HepG2 (cell line): ENCODE results near the gene UBE2G2. TPM values are rescaled to one million over a fixed set of nuclear protein-coding genes. Genes with fewer than 3 reads are reported as not detected.

Experiments
- ATAC-seq: fragments of 200-7000 bp; cut with Tn5 transposase; 3 replicates; pipeline ENCODE4 v1.9.1; 2020; ENCODE audit warnings: mild to moderate bottlenecking, moderate library complexity
- BruUV-seq: library from RNA; stranded (reverse); fragments of 400-500 nt; replicated peaks from 2 replicates; lab custom pipeline; 2021; lab: Mats Ljungman, UMichigan
- CTCF ChIA-PET: fragments of 300-600 bp; formaldehyde crosslinking; extraction: SDS; loops from one replicate; lab custom pipeline; 2021; ENCODE audit warnings: low total read pairs, inconsistent platforms, low intra/inter-chr PET ratio; lab: Yijun Ruan, JAX
- POLR2A ChIA-PET: fragments of 350-600 bp; sonication (Branson Sonifier 250); formaldehyde crosslinking; loops from one replicate; lab custom pipeline; 2020; ENCODE audit warnings: antibody characterized with exemption, inconsistent platforms; lab: Yijun Ruan, JAX
- DNase-seq: peaks from one replicate; pipeline ENCODE4 v3.0.0-alpha.2; 2015; ENCODE audit warnings: low spot score
- FAIRE-seq: peaks from 3 replicates; lab custom pipeline; 2011; peaks lifted over from hg19 to GRCh38; lab: Jason Lieb, UNC
- H2AFZ ChIP-seq: one replicate; pipeline ENCODE4 v1.6.1; 2011; ENCODE audit warnings: low read length, inconsistent platforms
- H3K27ac ChIP-seq: fragments of 300-600 bp; 3 replicates; pipeline ENCODE4 v1.8.0; 2011; ENCODE audit warnings: mixed run types, mild to moderate bottlenecking, mixed read lengths, low read length, inconsistent platforms; ENCODE audit not compliant: insufficient read depth; ENCODE audit errors: extremely low read length
- H3K27me3 ChIP-seq, 2 experiments: fragments of 200-600 bp in 1 of 2; 2 replicates in 1 of 2; 3 replicates in 1 of 2; pipeline versions ENCODE4 v1.6.0 to v1.8.0; 2011; ENCODE audit warnings: low read length in 2 of 2, mild to moderate bottlenecking in 2 of 2, moderate library complexity in 2 of 2, inconsistent platforms in 1 of 2; ENCODE audit not compliant: insufficient read depth in 2 of 2, control insufficient read depth in 1 of 2
- H3K36me3 ChIP-seq, 2 experiments: fragments of 200-600 bp in 1 of 2; replicated peaks in 1 of 2; 2 replicates in 1 of 2; 3 replicates in 1 of 2; pipeline versions ENCODE4 v1.5.1 to v1.8.0; 2011; ENCODE audit warnings: low read length in 2 of 2, inconsistent platforms in 1 of 2; ENCODE audit not compliant: insufficient read depth in 2 of 2, control insufficient read depth in 1 of 2
- H3K4me1 ChIP-seq: 2 replicates; pipeline ENCODE4 v1.5.1; 2012; ENCODE audit warnings: low read length, inconsistent platforms; ENCODE audit not compliant: insufficient read depth
- H3K4me2 ChIP-seq: 2 replicates; pipeline ENCODE4 v1.6.0; 2011; ENCODE audit warnings: low read depth, low read length, inconsistent platforms
- H3K4me3 ChIP-seq, 3 experiments: fragments of 200-600 bp in 1 of 3; sonication (generic), shearing (Covaris generic) in 1 of 3; replicated peaks in 1 of 3; 2 replicates each; pipeline ENCODE4 v1.5.1; 2011 to 2016; ENCODE audit warnings: low read length in 3 of 3, inconsistent platforms in 2 of 3, low read depth in 2 of 3, mild to moderate bottlenecking in 2 of 3, control low read depth in 1 of 3, mixed read lengths in 1 of 3; ENCODE audit not compliant: insufficient read depth in 1 of 3
- H3K79me2 ChIP-seq: one replicate; pipeline ENCODE4 v1.6.1; 2011; ENCODE audit warnings: low read length, inconsistent platforms; ENCODE audit not compliant: insufficient read depth
- H3K9ac ChIP-seq: 2 replicates; pipeline ENCODE4 v1.6.0; 2011; ENCODE audit warnings: mild to moderate bottlenecking, low read depth, low read length, inconsistent platforms; ENCODE audit not compliant: insufficient read depth
- H3K9me3 ChIP-seq: 2 replicates; pipeline ENCODE4 v1.5.1; 2012; ENCODE audit warnings: mild to moderate bottlenecking, low read length
- H4K20me1 ChIP-seq: 2 replicates; pipeline ENCODE4 v1.6.0; 2011; ENCODE audit warnings: inconsistent platforms, mild to moderate bottlenecking, low read length, moderate library complexity; ENCODE audit not compliant: insufficient read depth
- ARNTL ChIP-seq: sonication (generic); formaldehyde crosslinking; IDR thresholded peaks from 2 replicates; pipeline ENCODE4 v1.4.0; 2020; ENCODE audit warnings: mild to moderate bottlenecking, missing genetic modification reagents
- DPF2 ChIP-seq: sonication (generic); formaldehyde crosslinking; IDR thresholded peaks from 2 replicates; pipeline ENCODE4 v1.4.0; 2020; ENCODE audit warnings: mild to moderate bottlenecking, low read depth, missing genetic modification reagents, borderline replicate concordance
- EHMT2 ChIP-seq: fragments of 200-600 bp; sonication (generic); IDR thresholded peaks from 2 replicates; pipeline ENCODE4 v1.7.0; 2017; ENCODE audit warnings: antibody characterized with exemption, low read depth, low read length, borderline replicate concordance
- FOXJ3 ChIP-seq: sonication (generic); formaldehyde crosslinking; IDR thresholded peaks from 2 replicates; pipeline ENCODE4 v1.4.0; 2020; ENCODE audit warnings: missing genetic modification reagents, mild to moderate bottlenecking, borderline replicate concordance
- FOXP4 ChIP-seq: sonication (generic); formaldehyde crosslinking; IDR thresholded peaks from 2 replicates; pipeline ENCODE4 v1.4.0; 2020; ENCODE audit warnings: missing genetic modification reagents
- GZF1 ChIP-seq: sonication (generic); formaldehyde crosslinking; IDR thresholded peaks from 2 replicates; pipeline ENCODE4 v1.5.1; 2020; ENCODE audit warnings: mild to moderate bottlenecking, missing genetic modification reagents
- KAT2B ChIP-seq: fragments of 150-350 bp; IDR thresholded peaks from 2 replicates; pipeline ENCODE4 v1.6.1; 2014; ENCODE audit warnings: low read depth, low read length, borderline replicate concordance
- LRRFIP1 ChIP-seq: sonication (generic); formaldehyde crosslinking; conservative IDR thresholded peaks from 2 replicates; pipeline ENCODE4 v1.4.0; 2020; ENCODE audit warnings: missing genetic modification reagents
- MAFF ChIP-seq: IDR thresholded peaks from 2 replicates; pipeline ENCODE4 v1.6.1; 2011; ENCODE audit warnings: low read depth, low read length, improper control_type of control experiment
- RARG ChIP-seq: sonication (generic); formaldehyde crosslinking; IDR thresholded peaks from 2 replicates; pipeline ENCODE4 v1.4.0; 2020; ENCODE audit warnings: low read depth, mild to moderate bottlenecking, missing genetic modification reagents
- REL ChIP-seq: sonication (generic); formaldehyde crosslinking; conservative IDR thresholded peaks from 2 replicates; pipeline ENCODE4 v1.8.0; 2022; ENCODE audit warnings: mild to moderate bottlenecking, missing genetic modification reagents, moderate library complexity
- RFX1 ChIP-seq: fragments of 450-650 bp; IDR thresholded peaks from 2 replicates; pipeline ENCODE4 v1.6.1; 2017
- YEATS4 ChIP-seq: sonication (generic); formaldehyde crosslinking; IDR thresholded peaks from 2 replicates; pipeline ENCODE4 v1.4.0; 2020; ENCODE audit warnings: missing genetic modification reagents, borderline replicate concordance
- ZNF207 ChIP-seq: fragments of 450-650 bp; IDR thresholded peaks from 2 replicates; pipeline ENCODE4 v1.6.1; 2016; ENCODE audit warnings: antibody characterized with exemption, borderline replicate concordance
- ZNF230 ChIP-seq: sonication (generic); formaldehyde crosslinking; IDR thresholded peaks from 2 replicates; pipeline ENCODE4 v1.4.0; 2020; ENCODE audit warnings: mild to moderate bottlenecking, missing genetic modification reagents
- ZNF275 ChIP-seq: sonication (generic); formaldehyde crosslinking; IDR thresholded peaks from 2 replicates; pipeline ENCODE4 v1.8.0; 2022; ENCODE audit warnings: missing genetic modification reagents, mild to moderate bottlenecking, inconsistent platforms, borderline replicate concordance
- ZNF326 ChIP-seq: sonication (generic); formaldehyde crosslinking; IDR thresholded peaks from 2 replicates; pipeline ENCODE4 v1.4.0; 2020; ENCODE audit warnings: missing genetic modification reagents, borderline replicate concordance
- ZNF432 ChIP-seq: sonication (generic); formaldehyde crosslinking; IDR thresholded peaks from 2 replicates; pipeline ENCODE4 v1.5.0; 2020; ENCODE audit warnings: missing genetic modification reagents, mild to moderate bottlenecking, borderline replicate concordance
- ZNF468 ChIP-seq: sonication (generic); formaldehyde crosslinking; IDR thresholded peaks from 2 replicates; pipeline ENCODE4 v1.8.0; 2022; ENCODE audit warnings: mild to moderate bottlenecking, moderate library complexity, missing genetic modification reagents
- ZNF510 ChIP-seq: sonication (generic); formaldehyde crosslinking; IDR thresholded peaks from 2 replicates; pipeline ENCODE4 v1.4.0; 2020; ENCODE audit warnings: low read depth, mild to moderate bottlenecking, missing genetic modification reagents
- WGBS: methylation state at CpG from one replicate; pipeline ENCODE4 v1.1.6; 2017; ENCODE audit warnings: low lambda C conversion rate; 5-methylcytosine and 5-hydroxymethylcytosine counted together
- in situ Hi-C: cut with HindIII; loops from 2 replicates; pipeline ENCODE4 v1.10.0; 2017; ENCODE audit warnings: low pct_unique_long_range_greater_than_20kb; ENCODE audit not compliant: extremely low pct_ligation_motif_present
- intact Hi-C: fragments of 100-400 bp; cut with micrococcal nuclease; formaldehyde crosslinking; loops from one replicate; pipeline ENCODE4 v1.10.0; 2022; ENCODE audit not compliant: unreplicated experiment
- polyA plus RNA-seq, 8 experiments: library from polyadenylated mRNA; depleted of rRNA in 3 of 8; stranded (reverse) in 7 of 8; unstranded in 1 of 8; fragments of >200 nt; fragmentation: Illumina TruSeq in 4 of 8; extraction: Trizol in 4 of 8; gene quantifications; 2 replicates each; pipeline versions ENCODE4 v1.2.1 to v1.2.3, GENCODE V29; 2011 to 2016; ENCODE audit warnings: low read depth in 4 of 8, missing spikeins in 1 of 8, mixed read lengths in 1 of 8; ENCODE audit not compliant: insufficient read depth in 1 of 8
- total RNA-seq, 5 experiments: library from RNA; depleted of rRNA; stranded (reverse); fragments of >200 nt; fragmentation: Illumina TruSeq; extraction: Trizol; gene quantifications; 2 replicates each; pipeline ENCODE4 v1.2.3, GENCODE V29; 2016; ENCODE audit warnings: low read depth in 1 of 5

Gene UBE2G2
- total and polyA plus RNA-seq, 2 of the 13 experiments (the other 11 are each of a cell fraction or from before 2014, with no cell fraction given), result 55.4 to 92.0 TPM

- H3K4me1 ChIP-seq, result peaks cover 36% of the 10 kb centered on the region
- POLR2A ChIA-PET, result no interaction called here
- peaks cover 0 to 46% of the 10 kb centered on the region in 2 experiments; a peak in 3 of 5 replicates for H3K27me3 ChIP-seq
- H3K4me2 ChIP-seq, result no peak overlapping the region
- no TSS peak for BruUV-seq
- H3K27ac ChIP-seq, result no peak overlapping the region
- FAIRE-seq (no peak), ATAC-seq (no peak), DNase-seq (no peak)
- CTCF ChIA-PET, result no interaction called here
- H3K79me2 ChIP-seq, result no peaks in the 10 kb centered on the region
- H4K20me1 ChIP-seq, result no peaks in the 10 kb centered on the region
- in situ Hi-C loops (no loop called here), intact Hi-C loops (no loop called here)
- 55% methylated on average over 14 of the region's 14 CpGs for WGBS
- no peaks in the 10 kb centered on the region for H3K36me3 ChIP-seq
- no peak overlapping the region for H3K4me3 ChIP-seq
- no peaks in the 10 kb centered on the region for H3K9me3 ChIP-seq
- no peak overlapping the region for H2AFZ ChIP-seq
- H3K9ac ChIP-seq, result no peak overlapping the region
- no peak for TF ChIP-seq ZNF207
- no peak for TF ChIP-seq RARG (CRISPR knock-in tag)
- no peak for TF ChIP-seq FOXP4 (CRISPR knock-in tag)
- TF ChIP-seq LRRFIP1, result no peak
- no peak for TF ChIP-seq MAFF
- TF ChIP-seq EHMT2, result no peak
- TF ChIP-seq ZNF326 (CRISPR knock-in tag), result no peak
- no peak for TF ChIP-seq FOXJ3
- TF ChIP-seq ZNF468, result no peak
- no peak for TF ChIP-seq YEATS4 (CRISPR knock-in tag)
- TF ChIP-seq ARNTL (CRISPR knock-in tag), result no peak
- no peak for TF ChIP-seq REL
- no peak for TF ChIP-seq ZNF275
- no peak for TF ChIP-seq GZF1 (CRISPR knock-in tag)
- no peak for TF ChIP-seq DPF2 (CRISPR knock-in tag)
- no peak for TF ChIP-seq ZNF432 (CRISPR knock-in tag)
- no peak for TF ChIP-seq KAT2B
- TF ChIP-seq ZNF510 (CRISPR knock-in tag), result no peak
- TF ChIP-seq RFX1, result no peak
- TF ChIP-seq ZNF230 (CRISPR knock-in tag), result no peak
Measured at GRCh38 chr21:44728716-44729115, 72.9 kb downstream of the UBE2G2 start.
